HepG2 (cell line): ENCODE measurements around the gene COL8A2. TPM values are rescaled to one million over a fixed set of nuclear protein-coding genes. Genes with fewer than 3 reads are reported as not detected.

Source experiments
- AKNA ChIP-seq: sonication (generic); formaldehyde crosslinking; IDR thresholded peaks from 2 replicates; pipeline ENCODE4 v1.4.0; 2020; ENCODE audit warnings: missing genetic modification reagents, borderline replicate concordance
- THYN1 ChIP-seq: sonication (generic); formaldehyde crosslinking; IDR thresholded peaks from 2 replicates; pipeline ENCODE4 v1.8.1; 2023; ENCODE audit warnings: low read depth, mild to moderate bottlenecking, moderate library complexity, missing genetic modification reagents, borderline replicate concordance
- ZNF569 ChIP-seq: sonication (generic); formaldehyde crosslinking; IDR thresholded peaks from 2 replicates; pipeline ENCODE4 v1.5.0; 2020; ENCODE audit warnings: mild to moderate bottlenecking, missing genetic modification reagents, moderate library complexity, borderline replicate concordance
- polyA plus RNA-seq, 8 experiments: library from polyadenylated mRNA; depleted of rRNA in 3 of 8; stranded (reverse) in 7 of 8; unstranded in 1 of 8; fragments of >200 nt; fragmentation: Illumina TruSeq in 4 of 8; extraction: Trizol in 4 of 8; gene quantifications; 2 replicates each; pipeline versions ENCODE4 v1.2.1 to v1.2.3, GENCODE V29; 2011 to 2016; ENCODE audit warnings: low read depth in 4 of 8, missing spikeins in 1 of 8, mixed read lengths in 1 of 8; ENCODE audit not compliant: insufficient read depth in 1 of 8
- total RNA-seq, 5 experiments: library from RNA; depleted of rRNA; stranded (reverse); fragments of >200 nt; fragmentation: Illumina TruSeq; extraction: Trizol; gene quantifications; 2 replicates each; pipeline ENCODE4 v1.2.3, GENCODE V29; 2016; ENCODE audit warnings: low read depth in 1 of 5
- TF ChIP-seq, protein P1 (sequence below), 2 experiments: IDR thresholded peaks; 2 replicates each; pipeline ENCODE4 v1.6.1; 2011 to 2012; ENCODE audit warnings: low read length in 2 of 2, borderline replicate concordance in 1 of 2, low read depth in 1 of 2, mild to moderate bottlenecking in 1 of 2, moderate library complexity in 1 of 2
- TF ChIP-seq, protein P2 (sequence below): sonication (generic); formaldehyde crosslinking; IDR thresholded peaks from 2 replicates; pipeline ENCODE4 v1.5.1; 2020; ENCODE audit warnings: mild to moderate bottlenecking, missing genetic modification reagents, moderate library complexity
- TF ChIP-seq, protein P3 (sequence below): sonication (generic); formaldehyde crosslinking; IDR thresholded peaks from 2 replicates; pipeline ENCODE4 v1.5.1; 2020; ENCODE audit warnings: mild to moderate bottlenecking, missing genetic modification reagents, borderline replicate concordance
- TF ChIP-seq, protein P4 (sequence below): sonication (generic); formaldehyde crosslinking; IDR thresholded peaks from 2 replicates; pipeline ENCODE4 v1.4.0; 2020; ENCODE audit warnings: missing genetic modification reagents

COL8A2 gene
- total and polyA plus RNA-seq, 2 of the 13 experiments (the other 11 are each of a cell fraction or from before 2014, with no cell fraction given): 0.13 to 0.24 TPM

DNA sequence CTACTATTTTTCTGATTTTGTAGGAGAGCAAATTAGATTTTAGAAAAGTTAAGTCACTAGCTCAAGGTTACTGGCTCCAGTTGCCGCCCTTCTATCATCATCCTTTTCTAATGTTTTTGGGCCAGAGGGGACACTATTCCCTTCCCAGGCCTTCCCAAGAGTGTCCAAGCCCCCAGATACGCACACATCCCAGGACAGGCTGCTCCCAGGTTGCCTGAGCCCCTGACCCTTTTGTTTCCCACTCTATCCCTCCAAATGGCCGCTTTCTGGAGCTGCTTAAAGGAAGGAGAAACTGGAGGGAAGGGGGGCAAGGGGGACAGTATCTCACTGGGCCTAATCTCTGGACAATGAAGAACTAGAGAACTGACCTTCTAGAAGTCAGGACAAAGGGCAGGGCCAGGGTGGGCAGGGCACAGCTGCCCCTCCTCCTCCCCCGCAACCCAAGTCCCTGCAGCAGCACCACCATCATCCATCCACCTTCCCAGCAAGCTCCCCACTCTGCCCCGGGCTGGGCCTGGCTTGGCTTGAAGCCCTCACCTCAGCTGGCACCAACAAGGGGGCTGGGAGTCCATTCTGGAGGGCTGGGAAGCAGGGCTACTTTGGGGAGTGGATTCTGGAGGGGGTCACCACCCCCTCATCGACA, 29.9 kb upstream of the COL8A2 start (continued):
- no peak for TF ChIP-seq AKNA (CRISPR knock-in tag)
- TF ChIP-seq, protein P1, sequence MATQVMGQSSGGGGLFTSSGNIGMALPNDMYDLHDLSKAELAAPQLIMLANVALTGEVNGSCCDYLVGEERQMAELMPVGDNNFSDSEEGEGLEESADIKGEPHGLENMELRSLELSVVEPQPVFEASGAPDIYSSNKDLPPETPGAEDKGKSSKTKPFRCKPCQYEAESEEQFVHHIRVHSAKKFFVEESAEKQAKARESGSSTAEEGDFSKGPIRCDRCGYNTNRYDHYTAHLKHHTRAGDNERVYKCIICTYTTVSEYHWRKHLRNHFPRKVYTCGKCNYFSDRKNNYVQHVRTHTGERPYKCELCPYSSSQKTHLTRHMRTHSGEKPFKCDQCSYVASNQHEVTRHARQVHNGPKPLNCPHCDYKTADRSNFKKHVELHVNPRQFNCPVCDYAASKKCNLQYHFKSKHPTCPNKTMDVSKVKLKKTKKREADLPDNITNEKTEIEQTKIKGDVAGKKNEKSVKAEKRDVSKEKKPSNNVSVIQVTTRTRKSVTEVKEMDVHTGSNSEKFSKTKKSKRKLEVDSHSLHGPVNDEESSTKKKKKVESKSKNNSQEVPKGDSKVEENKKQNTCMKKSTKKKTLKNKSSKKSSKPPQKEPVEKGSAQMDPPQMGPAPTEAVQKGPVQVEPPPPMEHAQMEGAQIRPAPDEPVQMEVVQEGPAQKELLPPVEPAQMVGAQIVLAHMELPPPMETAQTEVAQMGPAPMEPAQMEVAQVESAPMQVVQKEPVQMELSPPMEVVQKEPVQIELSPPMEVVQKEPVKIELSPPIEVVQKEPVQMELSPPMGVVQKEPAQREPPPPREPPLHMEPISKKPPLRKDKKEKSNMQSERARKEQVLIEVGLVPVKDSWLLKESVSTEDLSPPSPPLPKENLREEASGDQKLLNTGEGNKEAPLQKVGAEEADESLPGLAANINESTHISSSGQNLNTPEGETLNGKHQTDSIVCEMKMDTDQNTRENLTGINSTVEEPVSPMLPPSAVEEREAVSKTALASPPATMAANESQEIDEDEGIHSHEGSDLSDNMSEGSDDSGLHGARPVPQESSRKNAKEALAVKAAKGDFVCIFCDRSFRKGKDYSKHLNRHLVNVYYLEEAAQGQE (IDR thresholded peaks at IDR 0.05; ENCODE audit: borderline replicate concordance in 1 of 2, low read depth in 1 of 2, low read length in 2 of 2): no peak
- TF ChIP-seq ZNF569: no peak
- TF ChIP-seq, protein P2, sequence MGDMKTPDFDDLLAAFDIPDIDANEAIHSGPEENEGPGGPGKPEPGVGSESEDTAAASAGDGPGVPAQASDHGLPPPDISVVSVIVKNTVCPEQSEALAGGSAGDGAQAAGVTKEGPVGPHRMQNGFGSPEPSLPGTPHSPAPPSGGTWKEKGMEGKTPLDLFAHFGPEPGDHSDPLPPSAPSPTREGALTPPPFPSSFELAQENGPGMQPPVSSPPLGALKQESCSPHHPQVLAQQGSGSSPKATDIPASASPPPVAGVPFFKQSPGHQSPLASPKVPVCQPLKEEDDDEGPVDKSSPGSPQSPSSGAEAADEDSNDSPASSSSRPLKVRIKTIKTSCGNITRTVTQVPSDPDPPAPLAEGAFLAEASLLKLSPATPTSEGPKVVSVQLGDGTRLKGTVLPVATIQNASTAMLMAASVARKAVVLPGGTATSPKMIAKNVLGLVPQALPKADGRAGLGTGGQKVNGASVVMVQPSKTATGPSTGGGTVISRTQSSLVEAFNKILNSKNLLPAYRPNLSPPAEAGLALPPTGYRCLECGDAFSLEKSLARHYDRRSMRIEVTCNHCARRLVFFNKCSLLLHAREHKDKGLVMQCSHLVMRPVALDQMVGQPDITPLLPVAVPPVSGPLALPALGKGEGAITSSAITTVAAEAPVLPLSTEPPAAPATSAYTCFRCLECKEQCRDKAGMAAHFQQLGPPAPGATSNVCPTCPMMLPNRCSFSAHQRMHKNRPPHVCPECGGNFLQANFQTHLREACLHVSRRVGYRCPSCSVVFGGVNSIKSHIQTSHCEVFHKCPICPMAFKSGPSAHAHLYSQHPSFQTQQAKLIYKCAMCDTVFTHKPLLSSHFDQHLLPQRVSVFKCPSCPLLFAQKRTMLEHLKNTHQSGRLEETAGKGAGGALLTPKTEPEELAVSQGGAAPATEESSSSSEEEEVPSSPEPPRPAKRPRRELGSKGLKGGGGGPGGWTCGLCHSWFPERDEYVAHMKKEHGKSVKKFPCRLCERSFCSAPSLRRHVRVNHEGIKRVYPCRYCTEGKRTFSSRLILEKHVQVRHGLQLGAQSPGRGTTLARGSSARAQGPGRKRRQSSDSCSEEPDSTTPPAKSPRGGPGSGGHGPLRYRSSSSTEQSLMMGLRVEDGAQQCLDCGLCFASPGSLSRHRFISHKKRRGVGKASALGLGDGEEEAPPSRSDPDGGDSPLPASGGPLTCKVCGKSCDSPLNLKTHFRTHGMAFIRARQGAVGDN (CRISPR knock-in tag): peak; percentile 44
- TF ChIP-seq, protein P3, sequence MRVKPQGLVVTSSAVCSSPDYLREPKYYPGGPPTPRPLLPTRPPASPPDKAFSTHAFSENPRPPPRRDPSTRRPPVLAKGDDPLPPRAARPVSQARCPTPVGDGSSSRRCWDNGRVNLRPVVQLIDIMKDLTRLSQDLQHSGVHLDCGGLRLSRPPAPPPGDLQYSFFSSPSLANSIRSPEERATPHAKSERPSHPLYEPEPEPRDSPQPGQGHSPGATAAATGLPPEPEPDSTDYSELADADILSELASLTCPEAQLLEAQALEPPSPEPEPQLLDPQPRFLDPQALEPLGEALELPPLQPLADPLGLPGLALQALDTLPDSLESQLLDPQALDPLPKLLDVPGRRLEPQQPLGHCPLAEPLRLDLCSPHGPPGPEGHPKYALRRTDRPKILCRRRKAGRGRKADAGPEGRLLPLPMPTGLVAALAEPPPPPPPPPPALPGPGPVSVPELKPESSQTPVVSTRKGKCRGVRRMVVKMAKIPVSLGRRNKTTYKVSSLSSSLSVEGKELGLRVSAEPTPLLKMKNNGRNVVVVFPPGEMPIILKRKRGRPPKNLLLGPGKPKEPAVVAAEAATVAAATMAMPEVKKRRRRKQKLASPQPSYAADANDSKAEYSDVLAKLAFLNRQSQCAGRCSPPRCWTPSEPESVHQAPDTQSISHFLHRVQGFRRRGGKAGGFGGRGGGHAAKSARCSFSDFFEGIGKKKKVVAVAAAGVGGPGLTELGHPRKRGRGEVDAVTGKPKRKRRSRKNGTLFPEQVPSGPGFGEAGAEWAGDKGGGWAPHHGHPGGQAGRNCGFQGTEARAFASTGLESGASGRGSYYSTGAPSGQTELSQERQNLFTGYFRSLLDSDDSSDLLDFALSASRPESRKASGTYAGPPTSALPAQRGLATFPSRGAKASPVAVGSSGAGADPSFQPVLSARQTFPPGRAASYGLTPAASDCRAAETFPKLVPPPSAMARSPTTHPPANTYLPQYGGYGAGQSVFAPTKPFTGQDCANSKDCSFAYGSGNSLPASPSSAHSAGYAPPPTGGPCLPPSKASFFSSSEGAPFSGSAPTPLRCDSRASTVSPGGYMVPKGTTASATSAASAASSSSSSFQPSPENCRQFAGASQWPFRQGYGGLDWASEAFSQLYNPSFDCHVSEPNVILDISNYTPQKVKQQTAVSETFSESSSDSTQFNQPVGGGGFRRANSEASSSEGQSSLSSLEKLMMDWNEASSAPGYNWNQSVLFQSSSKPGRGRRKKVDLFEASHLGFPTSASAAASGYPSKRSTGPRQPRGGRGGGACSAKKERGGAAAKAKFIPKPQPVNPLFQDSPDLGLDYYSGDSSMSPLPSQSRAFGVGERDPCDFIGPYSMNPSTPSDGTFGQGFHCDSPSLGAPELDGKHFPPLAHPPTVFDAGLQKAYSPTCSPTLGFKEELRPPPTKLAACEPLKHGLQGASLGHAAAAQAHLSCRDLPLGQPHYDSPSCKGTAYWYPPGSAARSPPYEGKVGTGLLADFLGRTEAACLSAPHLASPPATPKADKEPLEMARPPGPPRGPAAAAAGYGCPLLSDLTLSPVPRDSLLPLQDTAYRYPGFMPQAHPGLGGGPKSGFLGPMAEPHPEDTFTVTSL (CRISPR knock-in tag): no peak
- TF ChIP-seq, protein P4, sequence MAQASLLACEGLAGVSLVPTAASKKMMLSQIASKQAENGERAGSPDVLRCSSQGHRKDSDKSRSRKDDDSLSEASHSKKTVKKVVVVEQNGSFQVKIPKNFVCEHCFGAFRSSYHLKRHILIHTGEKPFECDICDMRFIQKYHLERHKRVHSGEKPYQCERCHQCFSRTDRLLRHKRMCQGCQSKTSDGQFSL (CRISPR knock-in tag): peak; percentile 63; the same call in 1 of the 2 replicates
- TF ChIP-seq THYN1 (CRISPR knock-in tag): no peak
